Umbilical cord (tissue), 2 donors: ENCODE results near the gene SIAH3. TPM values are rescaled to one million over a fixed set of nuclear protein-coding genes. Genes with fewer than 3 reads are reported as not detected.
A peak's percentile ranks its signal among the peaks of the same experiment; 100 is the strongest.

Source experiments
- DNase-seq: peaks from one replicate; pipeline ENCODE4 v3.0.0-alpha.2; 2015; ENCODE audit warnings: low spot score
- total RNA-seq: library from RNA; depleted of rRNA; stranded (reverse); fragments of >200 nt; gene quantifications from one replicate; pipeline ENCODE4 v1.2.3, GENCODE V29; 2014; ENCODE audit warnings: low replicate concordance; ENCODE audit not compliant: insufficient read depth

SIAH3 gene
- total RNA-seq, 1 donor from 2014 or later: 2.9 TPM

- no peak for DNase-seq
These were observed 28.0 kb downstream of the SIAH3 start for GRCh38 chr13:45823583-45823982.

DNA sequence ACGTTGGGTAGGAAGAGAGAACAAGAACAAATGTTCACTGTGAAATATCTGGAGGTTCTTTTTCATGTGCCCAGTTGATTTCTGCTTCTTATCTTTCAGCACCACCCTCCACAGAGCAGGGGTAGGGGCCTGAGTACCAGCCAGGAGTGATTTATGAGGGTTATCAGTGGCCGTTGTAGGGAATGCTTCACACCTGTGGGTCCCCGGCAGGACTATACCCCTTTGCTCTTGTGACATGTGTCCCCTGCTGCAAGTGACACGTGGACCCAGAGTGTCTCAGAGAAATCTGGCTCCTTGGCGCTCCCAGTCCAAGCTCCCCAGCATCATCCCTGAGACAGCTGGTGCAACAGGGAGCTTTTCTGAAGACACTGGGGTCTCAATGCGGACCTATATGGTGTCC, 29.7 kb downstream of the SIAH3 start:
- DNase-seq: no peak

DNA sequence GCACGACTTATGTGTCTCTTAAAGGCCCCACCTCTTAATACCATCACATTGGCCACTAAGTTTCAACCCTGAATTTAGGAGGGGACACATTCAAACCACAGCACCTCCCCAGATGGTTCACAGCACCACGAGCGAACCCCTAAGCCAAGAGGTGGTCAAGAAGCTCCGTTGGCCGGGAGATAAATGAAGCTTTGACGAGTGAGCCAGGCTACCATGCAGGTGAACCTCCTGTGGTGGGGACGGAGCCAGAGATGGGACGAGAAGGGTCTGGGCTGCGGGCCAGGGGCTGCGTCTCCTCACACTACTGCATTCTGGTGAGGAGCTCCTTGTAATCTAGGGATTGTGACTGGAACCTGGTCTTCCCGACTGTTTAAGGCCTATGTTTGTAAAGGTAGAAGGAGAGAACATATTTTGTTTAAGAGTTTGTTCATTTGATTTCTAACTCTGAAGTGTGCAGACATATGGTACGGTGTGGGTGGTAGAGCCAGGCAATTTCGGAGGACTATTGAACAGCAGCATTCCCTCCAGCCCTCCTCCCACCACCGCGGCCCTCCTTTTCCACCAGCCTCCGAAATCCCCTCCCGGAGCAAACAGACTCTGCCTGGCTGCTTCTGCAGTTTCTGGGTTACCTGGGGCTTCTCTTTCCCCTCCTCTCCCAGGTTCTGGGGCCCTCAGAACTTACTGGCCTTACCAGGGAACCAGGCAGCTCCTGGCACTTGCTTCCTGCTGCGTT, 31.3 kb downstream of the SIAH3 start:
- no peak for DNase-seq

- no peak for DNase-seq
These were observed 33.7 kb downstream of the SIAH3 start for GRCh38 chr13:45817833-45818232.

- no peak for DNase-seq
These were observed 35.1 kb downstream of the SIAH3 start for GRCh38 chr13:45816427-45816826.

DNA sequence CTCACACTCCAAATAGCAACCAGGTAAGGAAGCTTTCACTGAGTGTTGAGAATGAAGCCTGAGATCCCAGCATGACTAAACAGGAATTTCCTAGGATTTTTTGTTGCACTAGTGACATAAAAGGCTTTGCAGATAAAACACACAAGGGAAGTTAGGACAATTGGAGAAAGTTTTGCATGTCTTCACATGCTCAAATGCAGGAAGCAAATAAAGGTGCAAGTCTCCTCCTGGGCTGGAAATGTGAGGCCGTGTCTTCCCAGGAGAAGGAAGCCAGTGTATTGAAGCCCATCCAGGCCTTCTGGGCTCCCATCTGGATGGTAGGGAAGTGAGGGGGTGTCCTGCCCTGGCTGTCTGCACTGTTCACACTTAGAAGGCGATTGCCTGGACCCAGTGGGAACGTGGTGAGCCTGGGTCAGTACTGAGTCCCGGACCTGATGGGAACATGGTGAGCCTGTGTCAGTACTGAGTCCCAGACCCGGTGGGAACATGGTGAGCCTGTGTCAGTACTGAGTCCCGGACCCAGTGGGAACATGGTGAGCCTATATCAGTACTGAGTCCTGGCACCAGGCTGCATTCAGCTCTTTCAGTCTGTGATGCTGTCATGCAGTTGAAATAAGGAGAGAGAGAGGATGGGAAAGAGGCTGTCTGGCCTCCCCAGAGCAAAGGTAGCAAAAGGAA, 38.7 kb downstream of the SIAH3 start:
- DNase-seq: no peak

DNA sequence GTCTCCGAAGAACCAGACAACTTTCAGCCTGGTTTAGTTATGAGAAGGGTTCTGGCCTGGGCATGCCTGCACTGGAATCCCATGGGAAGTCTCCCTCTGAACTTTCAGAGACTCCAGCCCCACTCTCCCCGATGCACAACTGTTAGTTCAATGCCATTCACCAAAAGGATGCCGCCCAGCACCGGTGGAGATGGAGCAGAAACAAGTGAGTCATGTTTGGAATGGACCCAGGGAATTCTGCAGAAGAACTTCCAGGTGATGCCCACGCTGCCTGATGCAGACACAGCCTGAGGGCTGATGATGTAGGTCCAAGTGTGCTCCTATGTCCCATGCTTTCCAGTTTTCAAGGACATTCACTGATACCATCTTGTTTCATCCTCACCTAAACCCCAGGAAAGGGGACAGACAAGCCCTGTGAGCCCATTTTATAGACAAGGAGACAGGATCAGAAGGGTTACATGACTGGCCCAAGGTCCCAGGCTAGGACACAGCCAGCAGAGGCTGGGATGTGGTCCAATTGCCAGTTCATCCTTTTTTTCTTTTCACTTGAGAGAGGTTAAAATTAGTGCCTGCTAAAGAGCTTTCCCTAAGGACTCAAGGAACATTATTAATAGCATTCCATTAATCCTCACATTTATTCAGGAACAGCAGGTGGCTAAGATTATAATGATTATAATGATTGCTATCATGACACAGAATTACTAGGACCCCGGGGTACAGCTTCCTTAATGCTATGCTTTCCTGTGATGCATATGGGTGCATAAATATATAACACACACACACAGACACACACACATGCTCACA, 39.5 kb downstream of the SIAH3 start:
- no peak for DNase-seq

- no peak for DNase-seq
These were observed 41.7 kb downstream of the SIAH3 start for GRCh38 chr13:45809801-45810394.

- no peak for DNase-seq
These were observed 42.6 kb downstream of the SIAH3 start for GRCh38 chr13:45808925-45809324.

- DNase-seq: peak; percentile 24
These were observed 43.9 kb downstream of the SIAH3 start for GRCh38 chr13:45807520-45808099.

GRCh38 chr13:45800485-45800884, 51.1 kb downstream of the SIAH3 start:
- DNase-seq: no peak

DNA sequence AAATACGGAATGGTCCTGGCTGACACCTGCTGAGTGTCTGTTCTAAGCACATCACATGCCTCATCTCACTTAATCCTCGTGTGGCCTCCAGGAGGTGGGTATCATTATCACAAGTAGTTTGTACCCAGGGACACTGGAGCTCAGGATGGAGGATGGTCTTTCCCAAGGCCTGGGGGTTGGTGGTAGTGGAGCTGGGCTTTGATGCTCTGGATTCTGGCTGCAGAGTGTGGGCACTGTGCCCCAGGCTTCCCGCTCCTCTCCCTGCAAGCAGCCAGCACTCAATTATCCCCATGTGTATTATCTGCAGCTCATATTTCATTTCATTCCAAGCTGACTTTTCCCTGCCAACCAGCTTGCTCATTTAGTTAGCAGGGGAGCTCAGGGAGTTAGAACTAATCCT, 52.1 kb downstream of the SIAH3 start:
- DNase-seq: no peak

GRCh38 chr13:45798851-45799250, 52.7 kb downstream of the SIAH3 start:
- DNase-seq: no peak

DNA sequence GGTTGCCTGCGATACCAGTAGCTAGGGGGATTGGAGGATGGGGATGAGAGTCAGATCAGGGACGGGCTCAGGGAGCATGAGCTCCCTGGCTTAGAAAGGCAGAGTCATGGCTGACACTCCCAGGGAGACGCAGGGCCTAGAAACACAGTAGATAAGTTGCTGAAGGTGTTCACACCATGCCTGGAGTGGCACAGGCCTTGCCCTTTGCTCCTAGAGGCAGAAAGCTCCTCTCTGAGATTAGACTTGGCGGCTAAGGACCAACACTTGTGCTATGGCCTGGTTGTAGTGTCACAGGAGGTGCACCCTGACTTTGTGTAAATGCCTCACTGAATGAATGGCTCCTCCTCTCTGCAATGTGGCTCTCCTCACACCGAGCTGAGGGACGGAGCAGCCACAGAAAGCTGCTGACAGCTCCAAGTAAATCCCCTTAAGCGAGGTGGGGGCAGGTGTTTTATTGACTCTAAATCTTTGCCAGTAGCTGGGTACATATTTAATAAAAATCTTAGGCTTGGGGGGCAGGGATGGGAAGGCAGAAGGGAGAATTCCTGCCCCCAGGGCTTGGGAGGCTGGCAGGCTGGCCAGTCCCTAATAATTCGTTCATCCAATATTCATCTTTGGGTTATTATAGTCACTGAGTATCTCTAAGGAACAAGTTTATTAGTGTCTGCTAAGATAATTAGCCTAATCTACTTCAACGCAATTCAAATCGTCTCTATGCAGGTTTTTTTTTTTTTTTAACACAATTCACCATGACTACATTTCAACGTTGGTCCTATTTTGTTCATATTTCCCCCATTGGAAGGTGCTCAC, 54.9 kb downstream of the SIAH3 start:
- no peak for DNase-seq

DNA sequence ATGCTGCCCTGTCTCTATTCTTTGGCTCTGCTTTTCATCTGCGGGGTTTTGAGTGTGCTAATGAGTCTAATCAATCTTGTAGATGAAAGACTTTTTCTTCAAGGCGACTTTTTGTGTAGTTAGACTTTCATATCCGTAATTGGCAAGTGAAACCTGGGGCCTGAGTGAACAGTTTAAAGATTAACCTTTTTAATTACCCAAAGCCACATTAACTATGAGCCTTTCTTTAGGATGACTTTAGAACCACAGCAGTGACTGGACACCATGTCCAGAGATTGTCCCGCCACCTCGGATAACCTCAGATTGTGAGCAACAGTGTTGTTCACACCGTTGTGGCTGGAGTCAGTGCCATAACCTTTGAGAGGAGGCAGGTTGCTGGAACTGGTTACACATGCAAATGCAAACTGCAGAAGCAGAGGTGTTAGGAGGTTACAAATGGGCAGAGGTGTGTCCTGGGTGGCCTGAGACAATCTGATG, 58.7 kb downstream of the SIAH3 start:
- no peak for DNase-seq

DNA sequence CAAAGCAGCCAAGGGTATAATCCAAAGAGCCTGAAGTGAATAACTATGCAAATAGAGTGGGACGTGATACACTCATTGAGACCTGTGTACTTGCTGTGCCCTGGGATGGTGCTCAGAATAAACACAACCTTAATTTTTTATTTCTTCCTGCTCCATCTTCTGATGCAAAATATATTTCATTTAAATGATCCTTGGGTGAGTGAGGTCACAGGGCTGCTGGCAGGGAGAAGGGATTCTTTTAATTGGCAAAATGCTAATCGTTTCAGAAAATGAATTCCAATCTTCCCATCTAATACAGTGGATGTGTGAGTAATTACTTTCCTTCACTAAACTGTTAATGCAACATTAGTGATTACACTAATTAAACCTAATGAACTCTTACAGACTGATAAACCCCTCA, 63.5 kb downstream of the SIAH3 start:
- no peak for DNase-seq

GRCh38 chr13:45787346-45787745, 64.2 kb downstream of the SIAH3 start:
- no peak for DNase-seq

DNA sequence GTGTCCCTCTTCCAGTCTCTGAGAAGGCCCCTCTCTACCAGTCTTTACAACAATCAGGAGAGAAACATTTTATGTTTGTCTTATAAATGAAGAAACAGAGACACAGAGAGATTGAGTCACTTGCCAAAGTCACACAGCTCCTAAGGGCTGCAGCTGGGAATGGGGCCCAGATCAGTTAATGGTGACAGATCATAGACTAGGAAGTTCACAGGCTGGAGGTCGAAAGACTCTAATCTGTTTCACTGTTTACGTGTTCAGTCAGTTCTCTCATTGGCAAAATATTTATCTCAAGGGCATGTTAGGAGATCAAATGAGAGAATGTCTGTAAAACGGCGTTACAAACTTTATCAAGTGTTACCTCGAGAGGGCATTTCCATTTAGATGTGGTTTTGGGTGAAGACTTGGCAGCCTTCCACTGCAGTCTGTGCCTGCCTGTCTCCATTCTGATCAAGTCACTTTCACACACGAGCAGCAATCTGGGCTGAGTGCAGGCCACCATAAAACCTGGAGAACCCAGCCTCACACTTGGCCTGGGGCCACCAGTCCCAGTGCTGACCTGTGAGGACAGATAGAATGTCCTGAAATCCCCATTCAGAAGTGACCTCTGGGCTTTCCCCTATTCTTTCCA, 65.1 kb downstream of the SIAH3 start:
- no peak for DNase-seq

DNA sequence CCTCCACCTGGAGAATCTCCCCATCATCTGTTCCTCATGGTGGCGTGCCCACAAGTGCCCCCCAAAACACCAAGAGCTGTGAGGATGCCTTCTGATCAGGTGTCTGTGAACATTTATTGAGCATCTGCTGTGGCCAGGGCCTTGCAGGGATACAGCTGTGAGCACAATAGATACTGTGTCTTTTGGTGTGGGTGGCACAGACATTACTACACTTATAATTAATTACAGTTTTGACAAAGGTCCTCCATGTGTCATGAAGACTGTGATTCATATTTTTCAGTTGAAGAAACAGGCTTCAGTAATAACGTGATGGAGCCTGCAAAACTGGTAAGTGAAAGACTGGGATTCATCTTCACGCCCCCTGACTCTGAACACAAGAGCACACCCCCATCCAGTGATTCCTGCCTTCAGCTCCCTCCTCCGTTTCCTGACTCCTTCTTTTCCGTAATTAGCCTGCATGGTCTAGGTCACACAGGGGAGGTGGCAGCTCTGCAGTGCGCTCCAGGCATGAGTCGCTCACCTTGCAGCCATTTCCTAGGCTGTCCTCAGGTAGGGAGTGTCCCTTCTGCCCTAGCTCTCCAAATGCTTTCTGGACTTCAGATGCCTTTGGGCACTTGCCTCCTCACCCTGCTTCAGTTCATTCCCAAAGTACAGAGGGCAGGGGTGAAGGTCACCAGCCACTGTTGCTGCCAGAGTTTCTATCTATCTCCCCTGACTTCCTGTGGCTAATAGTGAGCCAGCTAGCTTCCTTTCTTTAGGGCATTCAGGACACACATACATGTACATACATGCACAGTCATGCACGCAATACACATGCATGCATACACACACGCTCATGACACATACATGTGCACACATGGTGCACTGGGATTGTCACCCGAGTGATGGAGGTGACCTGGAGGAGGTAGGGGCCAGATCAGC, 66.5 kb downstream of the SIAH3 start:
- no peak for DNase-seq
